NCI-H69 (cell line): ENCODE measurements around the gene NCKAP1.
"Not testable (repeated sequence)": the region's sequence is repeated elsewhere in the genome, so short reads cannot be mapped to it uniquely, and the experiment has no call there.

Source experiments
- DNase-seq: peaks from one replicate; lab custom pipeline; 2025; lab: John Stamatoyannopoulos, UW

The NCKAP1 gene

GRCh38 chr2:183038341-183039300 is at the start of gene NCKAP1:
Gene NCKAP1, minus strand, starts transcription at chr2:183038457. Its CDS starts 358 bp downstream, at chr2:183038099.
- peak; percentile 86 for DNase-seq

- DNase-seq, result no peak
These were observed 43.7 kb upstream of the NCKAP1 start for GRCh38 chr2:183081911-183082310.

- DNase-seq, result peak; percentile 68
These were observed 41.0 kb upstream of the NCKAP1 start for GRCh38 chr2:183079139-183079775.

GRCh38 chr2:183078464-183079138 is 40.3 kb upstream of the NCKAP1 start, which contains the start of gene DUSP19:
Gene DUSP19, plus strand, starts transcription at chr2:183078747. Its CDS starts 187 bp downstream, at chr2:183078934.
- DNase-seq, result peak; percentile 94

- DNase-seq, result peak; percentile 82
These were observed 39.9 kb upstream of the NCKAP1 start for GRCh38 chr2:183078163-183078463.

- no peak for DNase-seq
These were observed 33.9 kb upstream of the NCKAP1 start for GRCh38 chr2:183072177-183072576.

GRCh38 chr2:183070942-183071844 is 32.9 kb upstream of the NCKAP1 start:
- peak; percentile 14 for DNase-seq

- DNase-seq, result no peak
These were observed 30.9 kb upstream of the NCKAP1 start for GRCh38 chr2:183069174-183069573.

- no peak for DNase-seq
These were observed 30.3 kb upstream of the NCKAP1 start for GRCh38 chr2:183068561-183068960.

GRCh38 chr2:183063083-183063482 is 24.8 kb upstream of the NCKAP1 start:
- DNase-seq, result peak; percentile 1

GRCh38 chr2:183060571-183061231 is 22.4 kb upstream of the NCKAP1 start:
- DNase-seq, result no peak

- DNase-seq, result no peak
These were observed 21.3 kb upstream of the NCKAP1 start for GRCh38 chr2:183059561-183059960.

- DNase-seq, result no peak
These were observed 19.2 kb upstream of the NCKAP1 start for GRCh38 chr2:183057333-183057985.

- DNase-seq, result no peak
These were observed 11.2 kb upstream of the NCKAP1 start for GRCh38 chr2:183049420-183049819.

- not testable (repeated sequence) for DNase-seq
These were observed 9.3 kb upstream of the NCKAP1 start for GRCh38 chr2:183047486-183048125.

GRCh38 chr2:183043580-183043979 is 5.3 kb upstream of the NCKAP1 start:
- not testable (repeated sequence) for DNase-seq

GRCh38 chr2:183040604-183041003 is 2.3 kb upstream of the NCKAP1 start:
- no peak for DNase-seq

GRCh38 chr2:183037553-183038340 is 510 bp downstream of the NCKAP1 start:
- DNase-seq, result peak; percentile 83

- no peak for DNase-seq
These were observed 1.1 kb downstream of the NCKAP1 start for GRCh38 chr2:183037074-183037552.
